Loucy (cell line): ENCODE measurements around the gene CAMK2D.

Source experiments
- CTCF ChIP-seq: fragments of 200-600 bp; sonication (generic); conservative IDR thresholded peaks from 2 replicates; pipeline ENCODE4 v1.5.1; 2014; ENCODE audit warnings: mild to moderate bottlenecking, antibody characterized with exemption, low read length
- EZH2phosphoT487 ChIP-seq: fragments of 200-600 bp; IDR thresholded peaks from 2 replicates; pipeline ENCODE4 v1.6.1; 2018; ENCODE audit warnings: antibody characterized with exemption, mild to moderate bottlenecking, moderate library complexity, borderline replicate concordance

- TF ChIP-seq CTCF (no peak), EZH2phosphoT487 (no peak)
Observed at GRCh38 chr4:113482325-113482724, 279.2 kb downstream of the CAMK2D start.
